NCI-H510A (cell line): ENCODE results near the gene LCLAT1.

ENCODE experiments used
- DNase-seq: peaks from one replicate; lab custom pipeline; 2025; lab: John Stamatoyannopoulos, UW

LCLAT1 gene

GRCh38 chr2:30447149-30448045 lies at the start of gene LCLAT1:
TSS of gene LCLAT1 (plus strand) at chr2:30447246. CDS start at chr2:30525591, 78,345 bp downstream.
- peak; percentile 55 for DNase-seq

GRCh38 chr2:30398084-30398873 lies 48.8 kb upstream of the LCLAT1 start:
- DNase-seq = no peak

- DNase-seq = no peak
Measured at GRCh38 chr2:30400151-30400954, 46.7 kb upstream of the LCLAT1 start.

- DNase-seq = no peak
Measured at GRCh38 chr2:30402441-30403182, 44.4 kb upstream of the LCLAT1 start.

- DNase-seq = no peak
Measured at GRCh38 chr2:30403592-30404312, 43.3 kb upstream of the LCLAT1 start.

- DNase-seq = no peak
Measured at GRCh38 chr2:30404319-30405259, 42.5 kb upstream of the LCLAT1 start.

- no peak for DNase-seq
Measured at GRCh38 chr2:30405260-30405605, 41.8 kb upstream of the LCLAT1 start.

- no peak for DNase-seq
Measured at GRCh38 chr2:30406853-30407252, 40.2 kb upstream of the LCLAT1 start.

- DNase-seq = no peak
Measured at GRCh38 chr2:30408961-30409387, 38.1 kb upstream of the LCLAT1 start.

- no peak for DNase-seq
Measured at GRCh38 chr2:30410217-30410616, 36.8 kb upstream of the LCLAT1 start.

GRCh38 chr2:30412047-30412683 lies 34.9 kb upstream of the LCLAT1 start:
- no peak for DNase-seq

- no peak for DNase-seq
Measured at GRCh38 chr2:30412684-30413570, 34.1 kb upstream of the LCLAT1 start.

- no peak for DNase-seq
Measured at GRCh38 chr2:30414961-30415360, 32.1 kb upstream of the LCLAT1 start.

- DNase-seq = no peak
Measured at GRCh38 chr2:30417253-30417652, 29.8 kb upstream of the LCLAT1 start.

GRCh38 chr2:30421026-30421603 lies 25.9 kb upstream of the LCLAT1 start:
- DNase-seq = no peak

- DNase-seq = peak; percentile 36
Measured at GRCh38 chr2:30421604-30422443, 25.2 kb upstream of the LCLAT1 start.
